ENCODE data around the gene GNAS. TPM values are rescaled to one million over a fixed set of nuclear protein-coding genes. Genes with fewer than 3 reads are reported as not detected.

GNAS gene
- total RNA-seq, 3 donors from 2014 or later = 448 to 714 (median 570) TPM

GRCh38 chr20:58869662-58870227, 17.2 kb downstream of the GNAS start:
- no peak overlapping the region for H3K27ac ChIP-seq
- TF ChIP-seq, protein P1, sequence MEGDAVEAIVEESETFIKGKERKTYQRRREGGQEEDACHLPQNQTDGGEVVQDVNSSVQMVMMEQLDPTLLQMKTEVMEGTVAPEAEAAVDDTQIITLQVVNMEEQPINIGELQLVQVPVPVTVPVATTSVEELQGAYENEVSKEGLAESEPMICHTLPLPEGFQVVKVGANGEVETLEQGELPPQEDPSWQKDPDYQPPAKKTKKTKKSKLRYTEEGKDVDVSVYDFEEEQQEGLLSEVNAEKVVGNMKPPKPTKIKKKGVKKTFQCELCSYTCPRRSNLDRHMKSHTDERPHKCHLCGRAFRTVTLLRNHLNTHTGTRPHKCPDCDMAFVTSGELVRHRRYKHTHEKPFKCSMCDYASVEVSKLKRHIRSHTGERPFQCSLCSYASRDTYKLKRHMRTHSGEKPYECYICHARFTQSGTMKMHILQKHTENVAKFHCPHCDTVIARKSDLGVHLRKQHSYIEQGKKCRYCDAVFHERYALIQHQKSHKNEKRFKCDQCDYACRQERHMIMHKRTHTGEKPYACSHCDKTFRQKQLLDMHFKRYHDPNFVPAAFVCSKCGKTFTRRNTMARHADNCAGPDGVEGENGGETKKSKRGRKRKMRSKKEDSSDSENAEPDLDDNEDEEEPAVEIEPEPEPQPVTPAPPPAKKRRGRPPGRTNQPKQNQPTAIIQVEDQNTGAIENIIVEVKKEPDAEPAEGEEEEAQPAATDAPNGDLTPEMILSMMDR (IDR thresholded peaks at IDR 0.05) = no peak
- TF ChIP-seq POLR2A (IDR thresholded peaks at IDR 0.05) (no peak), POLR2AphosphoS5 (IDR thresholded peaks at IDR 0.05) (no peak)
- intact Hi-C loops (cut with DNase I; ENCODE audit: low total_unique reads) = loop anchor here (5.0 kb wide), 1 partner anchor 353 kb away; no protein-coding TSS in a partner anchor

GRCh38 chr20:58870293-58871014, 17.9 kb downstream of the GNAS start:
- Histone ChIP-seq H3K36me3 (no peaks in the 10 kb centered on the region), H3K27ac (no peak overlapping the region), H3K9me3 (no peaks in the 10 kb centered on the region), H3K27me3 (no peaks in the 10 kb centered on the region), H3K4me1 (no peaks in the 10 kb centered on the region), H3K4me3 (no peak overlapping the region)
- intact Hi-C loops (cut with DNase I; ENCODE audit: low total_unique reads) = no loop called here
- TF ChIP-seq POLR2A (IDR thresholded peaks at IDR 0.05) (no peak), POLR2AphosphoS5 (IDR thresholded peaks at IDR 0.05) (no peak)
- TF ChIP-seq, protein P1 (IDR thresholded peaks at IDR 0.05) = peak; percentile 59 to 85 (median 80)
- DNase-seq (ENCODE audit: low spot score in 2 of 2) = peak; percentile 65 to 67

More at GRCh38 chr20:58869662-58870227, 17.2 kb downstream of the GNAS start:
- Histone ChIP-seq H3K27me3 (no peaks in the 10 kb centered on the region), H3K9me3 (no peaks in the 10 kb centered on the region), H3K36me3 (no peaks in the 10 kb centered on the region), H3K4me1 (no peaks in the 10 kb centered on the region), H3K4me3 (no peak overlapping the region)
- DNase-seq (ENCODE audit: low spot score in 2 of 2) = no peak

DNA sequence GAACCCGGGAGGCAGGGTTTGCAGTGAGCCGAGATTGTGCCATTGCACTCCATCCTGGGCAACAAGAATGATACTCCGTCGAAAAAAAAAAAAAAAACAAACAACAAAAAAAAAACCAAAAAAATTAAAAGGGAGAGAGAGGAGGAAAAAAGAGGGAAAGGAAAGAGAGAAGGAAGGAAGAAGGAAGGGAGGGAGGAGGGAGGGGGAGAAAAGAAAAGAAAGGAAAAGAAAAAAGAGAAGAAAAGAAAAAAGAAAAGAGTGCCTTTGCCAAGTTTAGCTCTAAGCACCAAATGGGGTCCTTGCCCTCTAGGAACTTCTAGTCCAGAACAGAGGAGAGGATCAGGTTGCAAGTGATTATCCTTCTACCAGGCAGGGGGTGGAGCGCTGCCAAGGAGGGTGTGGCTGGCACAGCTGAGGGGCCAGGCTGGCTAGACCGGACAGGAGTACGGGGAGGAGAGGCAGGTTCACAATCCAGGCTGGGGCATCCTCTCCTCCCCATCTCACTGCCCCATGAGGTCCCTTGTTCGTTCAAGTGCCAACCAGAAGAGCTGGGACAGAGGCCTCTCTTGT, 19.1 kb downstream of the GNAS start:
- no peak overlapping the region for H3K4me3 ChIP-seq
- intact Hi-C loops (cut with DNase I; ENCODE audit: low total_unique reads) = no loop called here
- no peak for TF ChIP-seq POLR2A (IDR thresholded peaks at IDR 0.05)
- TF ChIP-seq, protein P1 (IDR thresholded peaks at IDR 0.05) = no peak
- TF ChIP-seq POLR2AphosphoS5 (IDR thresholded peaks at IDR 0.05) = no peak
- no peaks in the 10 kb centered on the region for H3K27me3 ChIP-seq
- no peak overlapping the region for H3K27ac ChIP-seq
- no peaks in the 10 kb centered on the region for H3K4me1 ChIP-seq
- H3K36me3 ChIP-seq = no peaks in the 10 kb centered on the region
- no peak for DNase-seq (ENCODE audit: low spot score in 2 of 2)
- no peaks in the 10 kb centered on the region for H3K9me3 ChIP-seq

DNA sequence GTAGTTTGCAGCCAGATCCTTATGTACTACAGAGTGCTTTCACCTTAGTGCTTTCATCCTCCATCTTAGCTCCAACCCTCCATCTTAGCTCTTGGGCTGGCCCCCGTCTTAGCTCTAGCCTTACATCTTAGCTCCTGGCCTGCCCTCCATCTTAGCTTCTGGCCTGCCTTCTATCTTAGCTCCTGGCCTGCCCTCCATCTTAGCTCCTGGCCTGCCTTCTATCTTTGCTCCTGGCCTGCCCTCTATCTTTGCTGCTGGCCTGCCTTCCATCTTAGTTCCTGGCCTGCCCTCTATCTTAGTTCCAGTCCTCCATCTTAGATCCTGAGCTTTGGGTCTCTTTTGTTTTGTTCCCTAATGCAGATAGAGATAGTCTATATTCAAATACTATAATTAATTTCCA, 22.0 kb downstream of the GNAS start:
- H3K9me3 ChIP-seq = no peaks in the 10 kb centered on the region
- TF ChIP-seq POLR2A (IDR thresholded peaks at IDR 0.05) = no peak
- TF ChIP-seq, protein P1 (IDR thresholded peaks at IDR 0.05) = no peak
- no peak for TF ChIP-seq POLR2AphosphoS5 (IDR thresholded peaks at IDR 0.05)
- H3K27me3 ChIP-seq = no peaks in the 10 kb centered on the region
- no peak overlapping the region for H3K27ac ChIP-seq
- DNase-seq (ENCODE audit: low spot score in 2 of 2) = no peak
- H3K36me3 ChIP-seq = no peaks in the 10 kb centered on the region
- H3K4me3 ChIP-seq = no peak overlapping the region
- intact Hi-C loops (cut with DNase I; ENCODE audit: low total_unique reads) = no loop called here
- H3K4me1 ChIP-seq = no peaks in the 10 kb centered on the region

DNA sequence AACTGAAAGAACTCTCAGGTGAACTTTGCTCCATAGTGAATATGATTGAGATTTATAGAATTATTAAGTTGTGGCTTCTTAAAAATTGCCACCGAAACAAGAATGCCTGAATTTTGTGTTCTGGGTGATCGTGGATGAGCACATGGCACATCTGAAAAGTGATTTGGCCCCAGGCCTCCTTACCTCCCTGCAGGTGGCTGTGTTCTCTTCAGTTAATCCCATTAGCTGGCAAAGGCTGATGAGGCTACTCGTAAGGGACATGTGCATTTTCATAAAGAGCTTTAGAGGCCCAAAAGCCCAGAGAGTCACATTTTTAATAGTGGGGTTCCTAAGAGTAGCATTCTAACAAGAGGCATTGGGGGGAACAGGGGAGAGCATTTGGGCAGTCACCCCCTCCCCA, 22.6 kb downstream of the GNAS start:
- H3K27ac ChIP-seq = no peak overlapping the region
- no peaks in the 10 kb centered on the region for H3K4me1 ChIP-seq
- no peak for DNase-seq (ENCODE audit: low spot score in 2 of 2)
- H3K9me3 ChIP-seq = no peaks in the 10 kb centered on the region
- H3K36me3 ChIP-seq = no peaks in the 10 kb centered on the region
- intact Hi-C loops (cut with DNase I; ENCODE audit: low total_unique reads) = no loop called here
- no peak overlapping the region for H3K4me3 ChIP-seq
- H3K27me3 ChIP-seq = no peaks in the 10 kb centered on the region
- no peak for TF ChIP-seq POLR2A (IDR thresholded peaks at IDR 0.05)
- TF ChIP-seq, protein P1 (IDR thresholded peaks at IDR 0.05) = no peak
- TF ChIP-seq POLR2AphosphoS5 (IDR thresholded peaks at IDR 0.05) = no peak
